Posterior vena cava (tissue), 2 donors: ENCODE results near the gene CCSER2. TPM values are rescaled to one million over a fixed set of nuclear protein-coding genes. Genes with fewer than 3 reads are reported as not detected.
A peak's percentile ranks its signal among the peaks of the same experiment; 100 is the strongest.
"Not testable (repeated sequence)": the region's sequence is repeated elsewhere in the genome, so short reads cannot be mapped to it uniquely, and the experiment has no call there.

Source experiments
- DNase-seq: peaks from one replicate; pipeline ENCODE4 v3.0.0-alpha.2; 2020; ENCODE audit warnings: low spot score
- intact Hi-C, 2 donors: fragments of 100-400 bp; cut with DNase I; formaldehyde crosslinking; loops; one replicate each; pipeline versions ENCODE4 v1.14.1 to v1.14.2; 2022 to 2023
- total RNA-seq, 2 donors: library from RNA; stranded (reverse); fragmentation: NEBNext Ultra II Directional; extraction: Animal tissue kit (Norgen Biotek cat#: 25700); gene quantifications; one replicate each; pipeline ENCODE4 v1.2.1, GENCODE V29; 2021
- donor health status: DM: yes; HTN: yes; CAD: no.
- donor health status: DM: yes; HTN: yes; CAD: no.

The CCSER2 gene
- total RNA-seq, 2 donors from 2014 or later = 85.4 to 108 TPM

DNA sequence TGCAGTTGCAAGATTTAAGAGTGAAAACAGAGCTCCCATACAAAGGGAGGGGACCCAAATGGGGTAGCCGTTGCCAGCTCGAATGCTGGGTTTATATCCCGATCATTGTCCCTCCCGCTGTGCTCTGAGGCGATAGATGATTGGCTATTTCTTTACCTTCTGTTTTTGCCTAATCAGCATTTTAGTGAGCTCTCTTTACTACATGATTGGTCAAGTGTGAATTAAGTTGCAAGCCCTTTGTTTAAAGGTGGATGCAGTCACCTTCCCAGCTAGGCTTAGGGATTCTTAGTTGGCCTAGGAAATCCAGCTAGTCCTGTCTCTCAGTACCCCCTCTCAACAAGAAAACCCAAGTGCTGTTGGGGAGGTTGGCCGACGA lies 197.4 kb downstream of the CCSER2 start:
- DNase-seq, intact Hi-C loops: not testable (repeated sequence)

DNA sequence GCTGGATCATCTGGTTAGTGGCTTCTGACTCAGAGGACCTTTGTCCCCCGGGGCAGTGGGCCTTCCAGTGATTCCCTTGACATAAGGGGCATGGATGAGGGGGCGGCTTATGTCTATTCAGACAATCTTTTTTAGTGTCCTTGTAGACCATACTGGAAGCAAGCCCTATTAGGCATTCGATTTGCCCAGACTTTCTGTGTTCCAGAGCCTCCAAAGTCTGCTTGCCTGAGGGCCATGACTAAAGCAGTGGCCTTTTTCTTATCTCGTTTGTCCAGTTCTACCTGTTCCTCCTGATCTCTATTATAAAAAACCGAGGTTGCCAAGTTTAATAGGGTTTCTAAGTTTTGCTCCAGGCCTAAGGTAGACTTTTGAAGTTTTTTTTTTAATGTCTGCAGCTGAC lies 199.0 kb downstream of the CCSER2 start:
- DNase-seq, intact Hi-C loops: not testable (repeated sequence)

DNA sequence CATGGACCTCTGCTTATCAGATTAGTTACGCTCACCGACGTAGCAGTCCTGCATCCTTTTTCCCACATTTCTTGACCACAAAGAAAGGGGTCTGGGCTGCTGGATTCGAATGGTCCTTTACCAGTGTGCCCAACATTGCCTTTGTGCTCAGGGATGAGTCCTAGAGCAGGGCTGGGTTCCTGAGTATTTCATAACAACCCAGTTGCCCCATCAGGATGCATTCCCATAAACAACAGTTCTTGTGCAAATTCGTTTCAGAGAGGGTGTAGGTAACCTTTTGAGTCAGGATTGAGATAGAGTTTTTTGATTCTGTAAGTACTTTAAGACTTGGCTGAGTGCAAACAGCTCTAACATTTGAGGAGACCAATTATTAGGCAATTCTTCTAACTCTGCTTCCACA lies 200.1 kb downstream of the CCSER2 start:
- DNase-seq, intact Hi-C loops: not testable (repeated sequence)

DNA sequence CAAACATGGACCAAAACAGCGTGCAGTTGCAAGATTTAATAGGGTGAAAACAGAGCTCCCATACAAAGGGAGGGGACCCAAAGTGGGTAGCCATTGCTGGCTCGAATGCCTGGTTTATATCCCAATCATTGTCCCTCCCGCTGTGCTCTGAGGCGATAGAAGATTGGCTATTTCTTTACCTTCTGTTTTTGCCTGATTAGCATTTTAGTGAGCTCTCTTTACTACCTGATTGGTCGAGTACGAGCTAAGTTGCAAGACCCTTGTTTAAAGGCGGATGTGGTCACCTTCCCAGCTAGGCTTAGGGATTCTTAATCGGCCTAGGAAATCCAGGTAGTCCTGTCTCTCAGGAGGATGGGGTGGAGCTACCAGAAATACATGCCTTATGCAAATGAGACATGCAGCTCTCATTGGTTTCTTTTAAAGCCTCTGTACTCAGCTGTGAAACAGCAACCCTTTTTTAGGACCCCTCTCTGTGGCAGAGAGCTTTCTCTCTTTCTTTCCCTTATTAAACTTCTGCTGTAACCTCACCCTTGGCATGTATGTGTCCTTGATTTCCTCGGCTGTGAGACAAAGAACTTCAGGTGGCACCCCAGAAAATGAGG lies 202.4 kb downstream of the CCSER2 start:
- intact Hi-C loops = loop anchor here in 1 of 2 donors (10.0 kb wide), 1 partner anchor 156 kb away; no protein-coding TSS in a partner anchor
- no peak for DNase-seq

DNA sequence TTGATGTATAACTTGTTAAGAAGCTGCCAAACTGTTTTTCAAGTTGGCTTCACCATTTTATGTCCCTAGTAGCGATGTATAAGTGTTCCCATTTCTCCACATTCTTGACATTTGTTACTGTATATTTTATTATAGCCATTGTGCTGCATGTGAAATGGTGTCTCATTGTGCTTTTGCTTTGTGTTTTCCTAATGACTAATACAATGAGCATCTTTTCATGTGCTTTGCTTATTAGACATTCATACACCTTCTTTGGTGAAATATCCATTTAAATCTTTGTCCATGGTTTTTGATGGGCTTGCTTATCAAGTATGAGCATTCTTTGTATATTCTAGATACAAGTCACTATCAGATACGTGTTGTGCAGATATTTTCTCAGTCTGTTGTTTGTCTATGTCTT lies 203.0 kb downstream of the CCSER2 start:
- intact Hi-C loops = loop anchor here in 1 of 2 donors (10.0 kb wide), 1 partner anchor 157 kb away; no protein-coding TSS in a partner anchor
- DNase-seq = no peak

DNA sequence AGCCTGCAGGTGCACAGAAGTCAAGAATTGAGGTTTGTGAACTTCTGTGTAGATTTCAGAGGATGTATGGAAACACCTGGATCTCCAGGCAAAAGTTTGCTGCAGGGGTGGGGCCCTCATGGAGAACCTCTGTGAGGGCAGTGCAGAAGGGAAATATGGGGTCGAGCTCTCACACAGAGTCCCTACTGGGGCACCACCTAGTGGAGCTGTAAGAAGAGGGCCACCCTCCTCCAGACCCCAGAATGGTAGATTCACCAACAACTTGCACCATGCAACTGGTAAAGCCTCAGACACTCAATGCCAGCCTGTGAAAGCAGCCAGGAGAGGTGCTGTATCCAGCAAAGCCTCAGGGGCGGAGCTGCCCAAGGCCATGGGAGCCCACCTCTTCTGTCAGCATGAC lies 205.8 kb downstream of the CCSER2 start:
- no peak for DNase-seq
- intact Hi-C loops = loop anchor here in 1 of 2 donors (10.0 kb wide), 1 partner anchor 159 kb away; no protein-coding TSS in a partner anchor

DNA sequence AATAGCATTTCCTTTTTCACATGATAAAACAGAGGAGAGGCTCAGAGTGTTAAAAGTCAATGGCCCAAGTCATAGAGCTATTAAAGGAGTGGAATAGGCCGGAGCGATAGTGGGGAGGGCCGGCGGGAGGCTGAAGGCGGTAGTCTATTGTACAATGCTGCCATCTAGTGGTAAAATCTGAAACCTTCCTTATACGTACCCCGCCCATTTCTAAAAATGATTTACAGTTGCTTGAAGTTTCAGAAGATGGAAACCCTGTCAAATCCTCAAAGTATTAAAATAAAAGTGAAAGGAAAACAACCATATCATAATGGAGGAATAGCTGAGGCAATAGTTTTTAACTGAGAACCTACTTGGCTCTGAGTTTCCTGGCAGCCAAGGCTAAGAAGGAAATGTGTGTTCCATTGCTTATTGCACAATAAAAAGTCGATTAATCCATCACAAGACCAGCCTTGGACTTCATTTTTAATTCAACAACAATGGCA lies 209.1 kb downstream of the CCSER2 start:
- no peak for DNase-seq
- intact Hi-C loops = loop anchor here (2.0 to 10.0 kb wide), 3 partner anchors 163 to 273 kb away; no protein-coding TSS in a partner anchor

DNA sequence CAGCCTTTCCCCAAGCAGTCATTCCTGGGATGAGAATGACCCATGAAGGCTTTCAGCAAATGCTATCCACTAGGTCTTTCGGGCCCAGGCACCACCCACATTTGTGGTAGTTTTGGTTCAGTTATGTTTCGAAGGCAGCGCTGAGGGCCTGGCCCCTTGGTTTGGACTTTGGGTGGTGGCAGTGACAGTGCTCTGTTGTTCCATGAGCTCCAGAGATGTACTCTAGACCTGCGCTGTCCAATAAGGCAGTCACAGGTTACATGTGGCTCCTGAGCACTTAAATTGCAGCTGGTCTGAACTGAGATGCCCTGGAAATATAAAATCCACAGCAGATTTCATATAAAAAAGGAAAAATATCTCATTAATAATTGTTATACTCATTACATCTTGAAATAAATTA lies 209.6 kb downstream of the CCSER2 start:
- intact Hi-C loops = loop anchor here (5.0 to 10.0 kb wide), 2 partner anchors 163 to 166 kb away; no protein-coding TSS in a partner anchor

DNA sequence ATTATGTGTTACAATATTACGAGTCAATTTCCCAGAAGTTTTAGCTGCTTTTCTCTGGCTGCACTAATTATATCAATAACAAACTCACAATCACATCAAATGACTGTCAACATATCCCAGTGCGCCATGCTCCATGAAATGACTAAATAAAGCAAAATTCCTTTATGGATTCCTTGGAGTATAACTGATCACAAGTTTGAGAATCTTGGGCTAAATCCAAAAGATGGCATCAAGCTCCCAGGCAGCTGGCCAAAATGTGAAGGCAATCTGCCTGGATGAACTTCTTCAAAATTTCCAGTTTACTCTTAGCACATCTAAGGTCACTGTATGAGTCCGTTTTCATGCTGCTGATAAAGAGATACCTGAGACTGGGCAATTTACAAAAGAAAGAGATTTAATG lies 210.8 kb downstream of the CCSER2 start:
- intact Hi-C loops = loop anchor here (5.0 to 10.0 kb wide), 2 partner anchors 164 to 167 kb away; no protein-coding TSS in a partner anchor
- no peak for DNase-seq

More for the DNA sequence above, 209.6 kb downstream of the CCSER2 start:
- DNase-seq = no peak

DNA sequence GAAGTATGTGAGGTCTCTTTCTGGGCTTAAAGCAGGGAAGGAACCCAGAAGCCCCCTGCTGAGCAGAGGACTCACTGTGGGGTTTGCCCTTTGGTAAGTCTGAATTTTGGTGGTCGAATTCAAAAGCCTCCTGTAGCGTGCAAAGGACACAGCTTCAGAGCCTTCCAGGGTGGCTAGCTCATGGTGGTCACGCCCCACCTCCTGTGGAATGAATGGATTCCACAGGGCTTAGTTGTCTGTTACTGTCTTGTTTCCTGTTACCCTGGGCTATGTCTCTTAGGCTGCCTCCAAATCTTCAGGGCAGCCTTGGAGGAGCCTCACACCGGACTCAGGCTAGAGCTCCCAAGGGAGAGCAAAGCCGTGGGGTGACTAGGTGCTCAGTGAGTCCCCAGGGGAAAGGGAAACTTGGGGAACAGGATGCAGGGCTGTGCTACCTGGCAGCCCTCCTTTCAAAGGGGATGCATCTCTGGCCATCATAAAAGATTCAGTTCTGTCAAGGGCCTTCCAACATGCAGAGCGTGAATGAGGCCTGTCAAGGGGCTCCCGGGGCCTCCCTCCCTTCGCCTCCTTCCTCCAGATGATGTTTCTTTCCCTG lies 211.7 kb downstream of the CCSER2 start:
- intact Hi-C loops = loop anchor here (5.0 to 10.0 kb wide), 3 partner anchors 278 to 1835 kb away; no protein-coding TSS in a partner anchor
- no peak for DNase-seq

DNA sequence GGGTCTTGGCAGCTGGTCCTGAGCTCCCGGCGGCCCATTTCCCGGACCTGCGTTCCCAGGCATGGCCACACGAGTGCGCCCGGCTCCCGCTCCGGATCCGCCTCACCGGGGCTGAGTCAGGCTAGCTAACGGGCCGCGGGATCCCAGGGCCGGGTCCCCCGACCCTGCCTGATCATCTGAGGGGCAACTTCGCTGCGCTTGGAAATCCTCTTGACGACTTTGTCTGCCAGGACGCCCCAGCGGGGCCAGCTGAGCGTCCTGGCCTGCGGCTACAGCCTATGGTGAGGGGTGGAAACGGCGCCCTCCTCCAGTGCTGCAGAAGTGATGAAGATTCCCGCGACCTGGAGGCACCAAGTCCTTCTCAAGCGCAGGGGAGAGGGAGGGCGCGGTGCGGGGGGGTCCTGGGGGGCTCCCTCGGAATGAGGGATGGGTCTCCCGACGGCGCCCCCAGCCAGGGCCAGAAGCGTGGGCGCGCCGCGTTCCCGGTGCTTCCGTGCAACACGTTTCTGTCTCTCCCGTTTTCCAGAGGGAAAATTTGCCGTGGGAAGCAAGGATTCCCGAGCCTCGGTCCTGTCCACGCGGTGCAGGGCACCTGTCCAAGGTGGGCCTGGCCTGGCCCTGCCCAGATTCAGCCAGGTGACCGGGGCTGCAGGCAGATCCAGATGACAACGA lies 212.4 kb downstream of the CCSER2 start:
- intact Hi-C loops = loop anchor here (5.0 to 10.0 kb wide), 3 partner anchors 278 to 1834 kb away; no protein-coding TSS in a partner anchor
- peak; percentile 91 for DNase-seq

DNA sequence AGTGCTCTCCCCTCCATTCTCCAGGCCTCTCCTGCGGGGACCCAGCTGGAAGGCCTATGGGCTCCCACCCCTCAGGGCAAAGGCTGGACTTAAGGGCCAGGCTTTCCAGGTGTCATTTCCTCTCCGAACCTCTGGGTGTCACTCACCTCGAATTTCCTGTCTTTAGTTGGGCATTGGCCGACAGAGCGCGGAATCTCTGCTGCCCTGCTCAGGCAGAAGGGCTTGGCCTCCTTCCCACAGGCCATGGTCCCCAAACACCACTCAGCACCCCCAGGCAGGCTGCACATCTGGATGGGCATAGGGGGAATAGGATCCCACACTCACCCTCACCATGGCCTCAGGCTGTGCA lies 212.9 kb downstream of the CCSER2 start:
- intact Hi-C loops = loop anchor here (5.0 to 10.0 kb wide), 3 partner anchors 279 to 1834 kb away; no protein-coding TSS in a partner anchor
- no peak for DNase-seq

DNA sequence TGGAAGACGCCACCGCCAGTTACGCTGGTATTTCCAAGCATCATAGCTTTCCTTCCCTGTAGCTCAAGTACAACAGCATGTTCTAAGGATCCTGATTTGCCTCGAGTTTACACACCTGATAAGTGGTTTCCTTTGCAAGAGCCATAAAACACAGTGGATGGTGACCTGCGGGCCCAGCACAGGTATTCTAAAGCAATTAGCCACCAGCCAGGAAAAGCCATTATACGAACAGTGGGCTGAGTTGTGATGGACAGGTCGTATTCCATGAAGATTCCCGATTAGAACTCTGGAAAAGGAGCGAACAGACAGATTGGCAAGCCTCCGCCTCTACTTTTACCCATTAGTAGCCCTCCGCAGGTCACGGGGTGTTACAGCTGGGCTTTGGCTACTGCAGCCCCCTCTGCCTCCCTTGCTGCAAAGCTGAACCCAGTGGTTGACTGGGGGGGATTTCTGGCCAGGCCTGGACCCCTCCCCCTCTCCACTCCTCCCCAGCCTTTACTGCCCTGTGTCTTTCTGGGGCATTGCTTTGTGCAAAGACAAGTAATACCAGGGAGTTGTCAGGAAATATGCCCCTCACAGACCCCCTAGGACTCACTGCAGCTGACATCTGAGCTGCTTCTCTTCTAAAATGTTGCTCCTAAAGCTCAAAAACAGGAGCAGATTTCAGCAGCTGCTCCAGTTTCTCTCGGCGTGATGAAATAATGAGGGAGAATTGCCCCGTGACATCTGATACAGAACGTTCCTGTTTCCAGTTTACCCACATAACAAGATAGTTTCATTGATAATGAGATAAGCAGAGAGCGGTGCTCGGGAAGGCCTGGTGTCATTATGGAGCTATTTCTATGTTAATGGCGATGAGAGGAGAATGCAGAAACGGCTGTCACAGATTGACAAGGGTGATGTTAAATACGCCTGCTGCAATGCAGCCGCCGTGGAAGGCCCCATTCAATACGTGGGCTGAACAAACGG lies 214.4 kb downstream of the CCSER2 start:
- intact Hi-C loops = loop anchor here (5.0 to 10.0 kb wide), 3 partner anchors 281 to 1832 kb away; no protein-coding TSS in a partner anchor

DNA sequence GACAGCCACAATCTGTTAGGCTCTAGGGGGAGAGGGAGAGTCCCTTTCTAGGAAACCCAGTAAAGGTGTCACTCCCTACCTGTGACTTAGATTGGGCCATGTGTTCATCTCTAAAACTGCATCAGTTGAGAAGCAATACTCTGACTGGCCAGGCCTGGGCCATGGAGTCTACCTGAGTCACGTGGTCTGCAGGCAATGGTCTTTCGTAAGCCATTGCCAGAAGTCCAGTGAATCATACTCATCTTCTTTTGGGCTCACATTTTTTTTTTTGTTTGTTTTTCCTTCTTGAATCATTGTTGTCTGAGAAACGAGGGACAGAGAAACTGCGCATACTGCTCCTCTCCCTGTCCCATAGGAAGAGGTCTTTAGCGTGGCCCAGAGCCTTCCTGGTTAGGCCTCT lies 215.6 kb downstream of the CCSER2 start:
- intact Hi-C loops = loop anchor here (5.0 to 10.0 kb wide), 3 partner anchors 282 to 1831 kb away; no protein-coding TSS in a partner anchor
- no peak for DNase-seq

More for the DNA sequence above, 214.4 kb downstream of the CCSER2 start:
- no peak for DNase-seq

DNA sequence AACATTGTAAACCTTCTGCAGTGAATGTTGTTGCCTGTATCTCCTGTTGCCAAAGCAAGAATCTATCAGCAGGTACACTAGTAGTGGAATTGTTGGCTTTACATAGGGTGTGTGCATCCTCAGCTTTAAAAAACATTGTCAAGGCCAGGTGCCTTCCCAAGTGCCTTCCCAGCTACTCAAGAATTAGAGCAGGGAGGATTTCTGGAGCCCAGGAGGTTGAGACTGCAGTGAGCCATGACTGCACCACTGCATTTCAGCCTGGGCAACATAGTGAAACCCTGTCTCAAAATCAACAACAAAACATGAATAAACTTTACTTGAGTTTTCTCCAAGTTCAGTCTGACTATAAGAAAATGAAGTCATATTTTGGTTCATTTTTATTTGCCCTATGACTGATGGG lies 217.3 kb downstream of the CCSER2 start:
- intact Hi-C loops = loop anchor here in 1 of 2 donors (10.0 kb wide), 1 partner anchor 1829 kb away; no protein-coding TSS in a partner anchor
- no peak for DNase-seq

DNA sequence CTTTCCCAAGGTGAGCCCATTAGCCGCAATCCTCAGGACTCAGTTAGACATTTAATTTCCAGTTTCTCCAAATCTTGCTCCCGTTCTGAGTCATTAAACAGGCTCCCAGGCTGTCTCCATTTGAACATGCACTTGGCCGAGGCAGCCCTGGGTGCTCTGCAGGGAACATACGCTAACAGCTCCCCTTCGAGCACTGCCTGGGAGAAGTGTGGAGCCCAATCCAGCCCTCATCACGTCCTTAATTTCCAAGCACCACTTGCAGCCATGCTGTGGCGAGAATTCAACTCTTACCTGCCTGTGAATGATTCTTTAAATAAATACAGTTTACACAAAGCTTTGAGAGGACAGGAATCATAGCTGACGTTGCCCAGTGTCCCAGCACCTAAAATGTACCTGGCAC lies 218.2 kb downstream of the CCSER2 start:
- intact Hi-C loops = loop anchor here in 1 of 2 donors (10.0 kb wide), 1 partner anchor 1828 kb away; no protein-coding TSS in a partner anchor
- no peak for DNase-seq

DNA sequence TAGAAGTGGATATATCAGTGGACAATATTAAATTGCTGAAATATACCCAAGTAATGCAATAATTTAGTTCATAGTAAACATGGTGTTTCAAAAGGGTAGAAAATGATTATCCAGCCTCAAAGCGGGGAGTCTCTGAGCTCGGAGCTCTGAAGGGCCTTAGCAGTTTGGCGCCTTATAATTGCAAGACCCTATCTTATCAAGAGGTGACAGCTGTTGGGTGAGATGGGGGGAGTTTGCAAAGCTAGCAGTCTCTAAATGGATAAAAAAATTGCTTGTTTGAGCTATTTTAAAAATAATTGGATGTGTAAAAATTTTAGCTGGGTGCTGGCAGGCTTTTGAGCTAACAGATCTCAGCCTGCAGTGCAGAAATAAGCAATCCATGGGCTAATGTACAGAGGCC lies 219.2 kb downstream of the CCSER2 start:
- intact Hi-C loops = loop anchor here in 1 of 2 donors (10.0 kb wide), 1 partner anchor 1827 kb away; no protein-coding TSS in a partner anchor
- DNase-seq = no peak

DNA sequence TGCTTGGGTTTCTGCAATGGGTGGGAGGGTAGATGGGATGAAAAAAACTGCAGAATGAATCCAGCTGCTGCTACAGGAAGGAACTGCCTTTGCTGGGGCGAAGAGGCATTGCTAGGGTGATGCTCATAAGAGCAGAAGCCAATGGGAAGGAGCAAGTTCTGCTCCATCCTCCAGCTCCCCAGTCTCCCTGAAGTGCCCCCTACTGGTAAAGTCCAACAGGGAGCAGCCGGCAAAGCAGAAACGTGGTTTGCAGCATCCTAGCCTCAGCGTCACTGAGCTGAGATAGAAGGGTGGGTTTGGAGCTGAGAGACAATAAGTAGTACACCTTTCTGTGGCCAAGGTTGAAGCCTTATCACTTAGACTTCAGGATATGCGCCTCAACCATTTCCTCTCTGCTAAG lies 220.5 kb downstream of the CCSER2 start:
- intact Hi-C loops = loop anchor here in 1 of 2 donors (10.0 kb wide), 1 partner anchor 1826 kb away; no protein-coding TSS in a partner anchor
- no peak for DNase-seq
